H9 (cell line): ENCODE data around the gene CAMP. TPM values are rescaled to one million over a fixed set of nuclear protein-coding genes. Genes with fewer than 3 reads are reported as not detected.
A peak's percentile ranks its signal among the peaks of the same experiment; 100 is the strongest.

Experiments
- DNase-seq: peaks from one replicate; pipeline ENCODE4 v3.0.0-alpha.2; 2017
- H2AFZ ChIP-seq: one replicate; pipeline ENCODE4 v1.6.1; 2013; ENCODE audit warnings: mild to moderate bottlenecking, low read length, control low read depth, moderate library complexity
- H2AK5ac ChIP-seq: 2 replicates; pipeline ENCODE4 v1.6.1; 2013; ENCODE audit warnings: low read length, control low read depth, mixed read lengths; ENCODE audit not compliant: insufficient read length
- H2BK120ac ChIP-seq: one replicate; pipeline ENCODE4 v1.6.1; 2013; ENCODE audit warnings: low read depth, mild to moderate bottlenecking, low read length, control low read depth, inconsistent platforms; ENCODE audit not compliant: poor library complexity, severe bottlenecking
- H2BK12ac ChIP-seq: 2 replicates; pipeline ENCODE4 v1.6.1; 2013; ENCODE audit warnings: low read length, control low read depth, mixed read lengths, low read depth; ENCODE audit not compliant: insufficient read length
- H2BK15ac ChIP-seq: 2 replicates; pipeline ENCODE4 v1.6.1; 2013; ENCODE audit warnings: low read depth, low read length, control low read depth
- H2BK20ac ChIP-seq: one replicate; pipeline ENCODE4 v1.6.1; 2013; ENCODE audit warnings: low read depth, mild to moderate bottlenecking, low read length, control low read depth, inconsistent platforms; ENCODE audit not compliant: poor library complexity, severe bottlenecking
- H2BK5ac ChIP-seq: 2 replicates; pipeline ENCODE4 v1.6.1; 2013; ENCODE audit warnings: low read length, control low read depth, mixed read lengths; ENCODE audit not compliant: insufficient read length
- H3K14ac ChIP-seq: 2 replicates; pipeline ENCODE4 v1.6.1; 2013; ENCODE audit warnings: low read length, control low read depth; ENCODE audit not compliant: insufficient read depth
- H3K18ac ChIP-seq: 2 replicates; pipeline ENCODE4 v1.6.1; 2013; ENCODE audit warnings: low read depth, mild to moderate bottlenecking, mixed read lengths, low read length, control low read depth; ENCODE audit not compliant: insufficient read length
- H3K23ac ChIP-seq: 2 replicates; pipeline ENCODE4 v1.6.1; 2013; ENCODE audit warnings: low read length, control low read depth, mixed read lengths, low read depth; ENCODE audit not compliant: insufficient read length
- H3K23me2 ChIP-seq: 2 replicates; pipeline ENCODE4 v1.6.1; 2013; ENCODE audit warnings: low read depth, mild to moderate bottlenecking, mixed read lengths, low read length, control low read depth; ENCODE audit not compliant: insufficient read length, poor library complexity, severe bottlenecking
- H3K27ac ChIP-seq: 2 replicates; pipeline ENCODE4 v1.5.1; 2013; ENCODE audit warnings: low read length, control low read depth, mixed read lengths, low read depth; ENCODE audit not compliant: insufficient read length
- H3K27me3 ChIP-seq: 2 replicates; pipeline ENCODE4 v1.6.1; 2013; ENCODE audit warnings: low read length, control low read depth, inconsistent platforms; ENCODE audit not compliant: insufficient read depth
- H3K4ac ChIP-seq: 2 replicates; pipeline ENCODE4 v1.6.1; 2013; ENCODE audit warnings: low read depth, mild to moderate bottlenecking, control low read depth, inconsistent platforms, low read length, moderate library complexity
- H3K4me1 ChIP-seq: 2 replicates; pipeline ENCODE4 v1.6.1; 2013; ENCODE audit warnings: low read length, control low read depth, inconsistent platforms; ENCODE audit not compliant: insufficient read depth
- H3K4me2 ChIP-seq: 2 replicates; pipeline ENCODE4 v1.6.1; 2013; ENCODE audit warnings: low read length, control low read depth, mixed read lengths; ENCODE audit not compliant: insufficient read length, insufficient read depth
- H3K56ac ChIP-seq: 2 replicates; pipeline ENCODE4 v1.6.1; 2013; ENCODE audit warnings: low read depth, mild to moderate bottlenecking, mixed read lengths, low read length, control low read depth; ENCODE audit not compliant: insufficient read length
- H3K79me1 ChIP-seq: 2 replicates; pipeline ENCODE4 v1.6.1; 2013; ENCODE audit warnings: low read depth, mild to moderate bottlenecking, moderate library complexity, low read length, control low read depth, inconsistent platforms; ENCODE audit not compliant: insufficient read depth, poor library complexity, severe bottlenecking
- H3K79me2 ChIP-seq: 2 replicates; pipeline ENCODE4 v1.6.1; 2013; ENCODE audit warnings: low read length, control low read depth, inconsistent platforms; ENCODE audit not compliant: insufficient read depth
- H3K9ac ChIP-seq: 2 replicates; pipeline ENCODE4 v1.6.1; 2013; ENCODE audit warnings: low read length, control low read depth, mixed read lengths; ENCODE audit not compliant: insufficient read length; ENCODE audit errors: extremely low read depth
- H3K9me3 ChIP-seq: one replicate; pipeline ENCODE4 v1.6.1; 2013; ENCODE audit warnings: low read depth, low read length, inconsistent platforms; ENCODE audit not compliant: control insufficient read depth
- H3T11ph ChIP-seq: one replicate; pipeline ENCODE4 v1.6.1; 2013; ENCODE audit warnings: mild to moderate bottlenecking, low read length, control low read depth, inconsistent platforms
- H4K20me1 ChIP-seq: one replicate; pipeline ENCODE4 v1.6.1; 2013; ENCODE audit not compliant: control insufficient read depth, insufficient read length, insufficient read depth
- H4K5ac ChIP-seq: 2 replicates; pipeline ENCODE4 v1.6.1; 2013; ENCODE audit warnings: low read depth, mild to moderate bottlenecking, mixed read lengths, low read length, control low read depth; ENCODE audit not compliant: insufficient read length
- H4K8ac ChIP-seq: replicated peaks from 2 replicates; pipeline ENCODE4 v1.6.1; 2013; ENCODE audit warnings: low read length, control low read depth, mixed read lengths, low read depth; ENCODE audit not compliant: insufficient read length
- H4K91ac ChIP-seq: 2 replicates; pipeline ENCODE4 v1.6.1; 2013; ENCODE audit warnings: low read depth, mild to moderate bottlenecking, moderate library complexity, mixed read lengths, low read length, control low read depth; ENCODE audit not compliant: insufficient read length
- H3K27ac Mint-ChIP-seq, 3 experiments: 2 replicates in 2 of 3; 3 replicates in 1 of 3; pipeline ENCODE4 v1.8.0; 2020 to 2021; ENCODE audit warnings: mixed read lengths in 3 of 3, mild to moderate bottlenecking in 1 of 3, moderate library complexity in 1 of 3
- H3K27me3 Mint-ChIP-seq: 2 replicates; pipeline ENCODE4 v1.8.0; 2021; ENCODE audit warnings: low read depth, mild to moderate bottlenecking, moderate library complexity, mixed read lengths
- H3K36me3 Mint-ChIP-seq, 3 experiments: 2 replicates in 2 of 3; 3 replicates in 1 of 3; pipeline ENCODE4 v1.8.0; 2020 to 2021; ENCODE audit warnings: low read depth in 3 of 3, mixed read lengths in 3 of 3; ENCODE audit not compliant: insufficient read depth in 1 of 3
- H3K4me1 Mint-ChIP-seq, 2 experiments: 2 replicates each; pipeline ENCODE4 v1.8.0; 2020; ENCODE audit warnings: mixed read lengths in 2 of 2
- H3K4me3 Mint-ChIP-seq, 2 experiments: 2 replicates in 1 of 2; 3 replicates in 1 of 2; pipeline ENCODE4 v1.8.0; 2020 to 2021; ENCODE audit warnings: mild to moderate bottlenecking in 2 of 2, mixed read lengths in 2 of 2, moderate library complexity in 1 of 2
- H3K9me3 Mint-ChIP-seq, 2 experiments: 2 replicates in 1 of 2; 3 replicates in 1 of 2; pipeline ENCODE4 v1.8.0; 2020; ENCODE audit warnings: mild to moderate bottlenecking in 2 of 2, mixed read lengths in 2 of 2, moderate library complexity in 1 of 2
- WGBS: extraction: QIAGEN DNeasy Blood & Tissue Kit; methylation state at CpG from one replicate; pipeline ENCODE4 v1.1.7; 2013; ENCODE audit warnings: missing lambda C conversion rate, low lambda C conversion rate, mixed read lengths; ENCODE audit not compliant: insufficient read length; ENCODE audit errors: extremely low coverage; 5-methylcytosine and 5-hydroxymethylcytosine counted together
- total RNA-seq: library from RNA; stranded (reverse); gene quantifications from 2 replicates; pipeline ENCODE4 v1.2.1, GENCODE V29; 2021
- TF ChIP-seq, protein P1 (sequence below): fragments of 200-600 bp; sonication (generic); conservative IDR thresholded peaks from 3 replicates; pipeline ENCODE4 v1.8.0; 2021; ENCODE audit warnings: antibody characterized with exemption, mild to moderate bottlenecking

Gene CAMP
- total RNA-seq, 1 experiment from 2014 or later: not detected

GRCh38 chr3:48243886-48244285 lies 20.6 kb downstream of the CAMP start:
- H2AFZ ChIP-seq: no peak overlapping the region
- H3K23me2 ChIP-seq: no peaks in the 10 kb centered on the region
- H3K27me3 ChIP-seq: no peaks in the 10 kb centered on the region
- H3K4me2 ChIP-seq: peak overlapping the region; percentile 63
- H2BK5ac ChIP-seq: no peak overlapping the region
- H2BK20ac ChIP-seq: no peak overlapping the region
- Mint-ChIP-seq H3K4me3 (peak overlapping the region; percentile 54 to 67), H3K27ac (peak overlapping the region in 2 of 3 experiments; percentile 39 to 68; a peak in 2 of 7 replicates), H3K9me3 (no peaks in the 10 kb centered on the region), H3K4me1 (peaks cover 38 to 40% of the 10 kb centered on the region in 2 experiments), H3K36me3 (peaks cover 23 to 43% (median 42%) of the 10 kb centered on the region in 3 experiments; a peak in 6 of 7 replicates), H3K27me3 (no peaks in the 10 kb centered on the region)
- no peak overlapping the region for H3K9ac ChIP-seq
- DNase-seq: no peak
- H4K8ac ChIP-seq: no peak overlapping the region
- H3K56ac ChIP-seq: no peak overlapping the region
- H2AK5ac ChIP-seq: no peak overlapping the region
- H3K4ac ChIP-seq: no peak overlapping the region
- H3T11ph ChIP-seq: no peak overlapping the region
- peaks cover 2% of the 10 kb centered on the region for H4K20me1 ChIP-seq
- H4K5ac ChIP-seq: no peak overlapping the region
- H2BK12ac ChIP-seq: no peak overlapping the region
- H3K79me2 ChIP-seq: peaks cover 62% of the 10 kb centered on the region
- no peak overlapping the region for H2BK120ac ChIP-seq
- H3K23ac ChIP-seq: no peak overlapping the region
- no peak overlapping the region for H2BK15ac ChIP-seq
- H3K9me3 ChIP-seq: no peaks in the 10 kb centered on the region
- no peak overlapping the region for H4K91ac ChIP-seq
- no peak overlapping the region for H3K27ac ChIP-seq
- TF ChIP-seq, protein P1, sequence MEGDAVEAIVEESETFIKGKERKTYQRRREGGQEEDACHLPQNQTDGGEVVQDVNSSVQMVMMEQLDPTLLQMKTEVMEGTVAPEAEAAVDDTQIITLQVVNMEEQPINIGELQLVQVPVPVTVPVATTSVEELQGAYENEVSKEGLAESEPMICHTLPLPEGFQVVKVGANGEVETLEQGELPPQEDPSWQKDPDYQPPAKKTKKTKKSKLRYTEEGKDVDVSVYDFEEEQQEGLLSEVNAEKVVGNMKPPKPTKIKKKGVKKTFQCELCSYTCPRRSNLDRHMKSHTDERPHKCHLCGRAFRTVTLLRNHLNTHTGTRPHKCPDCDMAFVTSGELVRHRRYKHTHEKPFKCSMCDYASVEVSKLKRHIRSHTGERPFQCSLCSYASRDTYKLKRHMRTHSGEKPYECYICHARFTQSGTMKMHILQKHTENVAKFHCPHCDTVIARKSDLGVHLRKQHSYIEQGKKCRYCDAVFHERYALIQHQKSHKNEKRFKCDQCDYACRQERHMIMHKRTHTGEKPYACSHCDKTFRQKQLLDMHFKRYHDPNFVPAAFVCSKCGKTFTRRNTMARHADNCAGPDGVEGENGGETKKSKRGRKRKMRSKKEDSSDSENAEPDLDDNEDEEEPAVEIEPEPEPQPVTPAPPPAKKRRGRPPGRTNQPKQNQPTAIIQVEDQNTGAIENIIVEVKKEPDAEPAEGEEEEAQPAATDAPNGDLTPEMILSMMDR: no peak
- peaks cover 2% of the 10 kb centered on the region; the same call in 1 of the 2 replicates for H3K4me1 ChIP-seq
- H3K14ac ChIP-seq: no peak overlapping the region
- H3K18ac ChIP-seq: no peak overlapping the region
- no CpG with 5 or more reads among the region's 2 CpGs for WGBS
- peaks cover 3% of the 10 kb centered on the region for H3K79me1 ChIP-seq
